ENCODE results near the gene OR5B21. TPM values are rescaled to one million over a fixed set of nuclear protein-coding genes. Genes with fewer than 3 reads are reported as not detected.
A peak's percentile ranks its signal among the peaks of the same experiment; 100 is the strongest.

Gene OR5B21
- total and polyA plus RNA-seq, 10 of the 15 experiments (the other 5 are each of a cell fraction or from before 2014, with no cell fraction given) = 0.22 to 0.41 (median 0.22) TPM; not detected in 7

- peak; percentile 85 for TF ChIP-seq CREM (IDR thresholded peaks at IDR 0.05; ENCODE audit: low read depth)
- TF ChIP-seq SIN3A (IDR thresholded peaks at IDR 0.05; ENCODE audit: low read depth, low read length) = no peak
- TF ChIP-seq LARP7 (IDR thresholded peaks at IDR 0.05) = no peak
- TF ChIP-seq ZNF384 (IDR thresholded peaks at IDR 0.05; ENCODE audit: borderline replicate concordance, low read depth, low read length) = no peak
- TF ChIP-seq SMAD1 (IDR thresholded peaks at IDR 0.05; ENCODE audit: low read depth, partially characterized antibody) = no peak
- no peak for TF ChIP-seq GATAD2B (conservative IDR thresholded peaks at IDR 0.05; ENCODE audit: low read depth)
- TF ChIP-seq RB1 (IDR thresholded peaks at IDR 0.05; ENCODE audit: borderline replicate concordance) = no peak
- no peak for TF ChIP-seq ASH2L (IDR thresholded peaks at IDR 0.05; ENCODE audit: borderline replicate concordance, low read depth)
- TF ChIP-seq JUNB (IDR thresholded peaks at IDR 0.05) = peak; percentile 99
- TF ChIP-seq POU2F2 (IDR thresholded peaks at IDR 0.05; ENCODE audit: borderline replicate concordance, low read depth, low read length) = no peak
- no peak for TF ChIP-seq PAX8 (IDR thresholded peaks at IDR 0.05)
- no peak for TF ChIP-seq NRF1 (conservative IDR thresholded peaks at IDR 0.05; ENCODE audit: low read depth, low read length)
- 0 out of 2 replicates have a peak, but pooled peaks have one; percentile 28 for TF ChIP-seq TCF3 (IDR thresholded peaks at IDR 0.05; ENCODE audit: borderline replicate concordance, insufficient read depth, low read depth, low read length)
- peak; percentile 82 for TF ChIP-seq ELK1 (IDR thresholded peaks at IDR 0.05; ENCODE audit: low read depth, low read length)
- TF ChIP-seq, protein P1, sequence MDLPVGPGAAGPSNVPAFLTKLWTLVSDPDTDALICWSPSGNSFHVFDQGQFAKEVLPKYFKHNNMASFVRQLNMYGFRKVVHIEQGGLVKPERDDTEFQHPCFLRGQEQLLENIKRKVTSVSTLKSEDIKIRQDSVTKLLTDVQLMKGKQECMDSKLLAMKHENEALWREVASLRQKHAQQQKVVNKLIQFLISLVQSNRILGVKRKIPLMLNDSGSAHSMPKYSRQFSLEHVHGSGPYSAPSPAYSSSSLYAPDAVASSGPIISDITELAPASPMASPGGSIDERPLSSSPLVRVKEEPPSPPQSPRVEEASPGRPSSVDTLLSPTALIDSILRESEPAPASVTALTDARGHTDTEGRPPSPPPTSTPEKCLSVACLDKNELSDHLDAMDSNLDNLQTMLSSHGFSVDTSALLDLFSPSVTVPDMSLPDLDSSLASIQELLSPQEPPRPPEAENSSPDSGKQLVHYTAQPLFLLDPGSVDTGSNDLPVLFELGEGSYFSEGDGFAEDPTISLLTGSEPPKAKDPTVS (IDR thresholded peaks at IDR 0.05; ENCODE audit: low read depth, low read length) = no peak
These were observed 17.2 kb upstream of the OR5B21 start (continued) for GRCh38 chr11:58525037-58525614.
